Loucy (cell line): ENCODE data around the gene POU2F1.

ENCODE experiments used
- CTCF ChIP-seq: fragments of 200-600 bp; sonication (generic); conservative IDR thresholded peaks from 2 replicates; pipeline ENCODE4 v1.5.1; 2014; ENCODE audit warnings: mild to moderate bottlenecking, antibody characterized with exemption, low read length
- EZH2phosphoT487 ChIP-seq: fragments of 200-600 bp; IDR thresholded peaks from 2 replicates; pipeline ENCODE4 v1.6.1; 2018; ENCODE audit warnings: antibody characterized with exemption, mild to moderate bottlenecking, moderate library complexity, borderline replicate concordance

- TF ChIP-seq EZH2phosphoT487 (no peak), CTCF (no peak)
Measured at GRCh38 chr1:167196166-167196565, 24.5 kb upstream of the POU2F1 start.
